Measurements from ENCODE around the gene PTPRN2.
A peak's percentile ranks its signal among the peaks of the same experiment; 100 is the strongest.
"Not testable (repeated sequence)": the region's sequence is repeated elsewhere in the genome, so short reads cannot be mapped to it uniquely, and the experiment has no call there.

Gene PTPRN2

DNA sequence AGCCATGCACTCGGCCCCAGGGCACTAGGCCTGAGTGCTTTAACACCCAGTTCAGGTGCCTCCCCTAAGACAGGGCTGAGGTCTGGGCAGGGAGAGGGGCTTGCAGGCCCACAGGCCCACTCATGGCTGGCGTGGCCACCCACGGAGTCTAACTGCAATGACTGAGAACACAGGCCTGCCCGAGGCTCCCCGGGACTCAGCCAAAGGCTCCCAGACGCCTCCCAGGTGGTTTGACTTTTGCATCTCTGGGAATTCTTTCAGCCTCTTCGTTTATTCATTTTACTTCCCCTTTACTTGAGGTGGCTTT, 37.3 kb downstream of the PTPRN2 start:
- DNase-seq = no peak

DNA sequence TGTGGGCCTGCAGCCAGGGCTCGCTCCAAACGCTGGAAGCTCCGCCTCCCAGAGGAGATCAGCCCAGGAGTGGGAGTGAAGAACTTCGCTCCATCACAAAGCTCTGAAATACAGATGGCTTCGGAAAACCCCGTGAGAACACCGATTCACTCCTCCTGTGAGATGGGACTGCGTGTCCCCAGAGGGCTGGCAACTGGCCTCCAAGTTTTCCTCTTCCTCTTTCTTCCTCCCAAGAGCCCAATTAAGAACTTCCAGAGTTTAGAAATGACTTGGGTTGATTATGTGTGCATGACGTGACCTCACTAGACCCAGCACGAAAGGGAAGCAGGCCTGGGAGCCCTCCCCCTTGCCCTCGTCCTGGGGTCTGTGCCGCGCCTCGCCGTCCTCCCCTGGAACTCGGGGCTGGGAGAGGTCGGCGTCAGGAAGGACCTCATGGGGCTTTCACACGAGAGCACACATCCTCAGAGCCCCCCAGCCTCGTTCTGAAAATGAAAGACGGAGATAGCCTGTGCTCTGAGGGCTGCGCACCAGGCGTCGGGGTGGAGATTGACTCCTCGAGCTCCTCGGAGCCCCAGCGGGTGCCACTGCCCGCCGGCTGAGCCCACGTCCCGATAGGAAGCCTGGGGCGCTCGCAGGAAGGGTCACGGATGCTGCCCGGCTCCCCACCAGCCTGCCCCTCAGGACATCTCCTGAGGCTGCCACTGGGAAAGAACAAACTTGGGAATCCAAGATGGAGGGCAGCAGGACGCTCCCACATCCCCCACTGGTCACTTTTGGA, 37.8 kb downstream of the PTPRN2 start:
- no peak for DNase-seq

DNA sequence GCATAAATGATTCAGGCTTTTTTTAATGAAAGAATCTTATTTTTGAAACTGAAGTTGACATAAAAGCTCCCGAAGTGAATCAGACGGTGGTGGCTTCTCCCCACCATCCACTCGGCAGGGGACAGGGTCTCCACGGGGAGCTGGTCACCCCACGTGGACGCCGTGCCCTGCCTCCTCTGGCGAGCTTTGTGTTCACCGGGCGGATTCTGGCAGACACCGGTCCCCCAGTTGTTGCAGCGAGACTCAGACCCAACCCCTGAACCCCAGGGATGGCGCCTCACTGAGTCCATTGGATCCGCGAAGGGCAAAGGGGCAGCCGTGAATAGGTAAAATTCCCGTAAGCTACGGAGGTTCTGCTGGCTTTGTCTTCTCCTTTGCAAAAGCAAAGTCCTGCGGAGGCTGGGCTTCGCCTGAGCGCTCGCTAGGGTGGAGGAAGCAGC, 38.4 kb downstream of the PTPRN2 start:
- no peak for DNase-seq

DNA sequence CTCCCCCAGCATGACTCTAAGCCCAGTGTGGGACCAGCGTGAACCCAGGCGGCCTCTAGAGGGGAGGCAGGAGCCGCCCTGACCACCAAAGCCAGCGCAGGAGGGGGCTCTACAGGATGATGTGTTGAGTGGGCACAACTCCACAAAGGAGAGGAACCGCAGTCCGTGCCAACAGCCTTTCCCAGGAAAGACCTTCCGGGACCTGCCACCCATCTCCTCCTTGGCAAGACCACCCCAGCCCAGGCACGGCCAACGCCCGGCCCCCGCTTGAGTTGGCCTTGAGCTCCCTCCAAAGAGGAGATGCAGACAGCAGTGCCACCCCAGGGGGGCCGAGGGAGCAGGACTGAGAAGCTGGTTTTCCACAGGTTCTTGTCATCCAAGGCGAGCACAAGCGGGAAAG, 38.9 kb downstream of the PTPRN2 start:
- DNase-seq = no peak

DNA sequence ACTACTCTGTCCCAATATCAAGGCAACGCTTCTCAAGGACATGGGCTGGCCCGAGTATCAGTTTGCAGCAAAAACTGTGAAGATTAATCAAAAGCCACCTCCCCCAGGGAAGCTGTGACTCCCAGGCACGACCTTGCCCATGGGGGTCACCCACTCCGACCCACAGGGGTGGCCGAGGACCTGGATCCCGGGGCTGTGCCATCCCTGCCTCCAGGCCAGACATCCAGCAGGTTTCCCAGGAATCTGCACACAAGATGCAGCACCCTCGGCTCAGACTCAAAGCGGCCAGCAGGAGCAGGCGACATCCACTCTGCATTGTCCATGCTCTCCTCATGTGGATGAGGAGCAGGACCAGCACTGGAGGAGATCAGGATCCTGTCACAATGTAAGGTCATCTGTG, 39.8 kb downstream of the PTPRN2 start:
- DNase-seq = no peak

DNA sequence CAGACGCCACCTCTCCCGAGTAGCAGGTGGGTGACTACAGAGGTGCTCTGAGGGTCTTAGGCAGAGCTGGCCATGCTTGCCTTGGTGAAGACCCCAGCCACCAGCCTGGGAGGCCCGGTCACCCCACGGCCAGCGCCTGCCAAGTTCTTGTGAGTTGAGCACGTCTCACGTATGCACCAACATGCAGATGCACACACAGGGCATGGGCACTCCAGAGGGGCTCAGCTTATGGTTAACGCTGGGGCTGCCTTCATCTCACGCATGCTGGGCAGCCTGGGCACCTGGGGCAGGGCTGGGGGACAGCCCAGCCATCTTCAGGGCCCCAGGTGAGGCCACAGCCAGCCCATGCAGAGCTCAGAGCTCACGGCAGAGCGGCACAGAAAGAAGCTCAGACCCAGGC, 41.0 kb downstream of the PTPRN2 start:
- DNase-seq = no peak

DNA sequence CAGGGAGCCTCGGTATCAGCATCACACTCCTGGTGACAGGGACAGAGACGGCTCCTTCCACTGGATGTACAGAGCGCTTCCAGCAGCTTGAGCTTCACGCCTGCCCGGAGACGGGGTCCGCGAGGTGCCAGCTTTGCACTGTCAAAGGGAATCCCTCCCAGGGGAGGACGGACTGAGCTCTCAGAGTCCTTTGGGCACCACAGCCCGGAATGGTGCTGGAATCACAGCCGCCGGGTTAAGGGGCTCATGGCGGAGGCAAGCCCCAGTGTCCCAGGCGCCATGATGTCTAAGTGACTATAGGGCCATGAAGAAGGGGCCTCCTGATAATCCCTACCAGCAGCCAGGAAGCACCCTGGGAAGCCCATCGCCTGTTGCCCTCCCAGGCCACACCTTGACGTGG, 41.4 kb downstream of the PTPRN2 start:
- DNase-seq = no peak

DNA sequence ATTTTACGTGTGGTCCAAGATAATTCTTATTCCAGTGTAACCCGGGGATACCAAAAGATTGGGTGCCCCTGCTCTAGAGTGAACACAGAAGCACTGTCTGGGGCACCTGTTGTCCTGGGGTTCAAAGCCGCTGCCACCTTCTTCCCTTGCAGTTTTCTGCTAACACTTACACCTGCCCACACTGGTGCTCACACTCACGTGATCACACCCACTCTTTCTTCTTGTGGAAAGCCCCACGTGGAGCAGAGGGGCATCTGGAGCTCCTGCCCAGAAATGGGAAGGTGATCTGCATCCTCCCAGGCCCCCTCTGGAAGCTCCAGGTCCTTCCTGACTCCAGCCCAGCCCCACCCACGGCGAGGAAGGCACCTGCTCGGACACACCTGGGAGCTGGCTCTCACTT, 42.9 kb downstream of the PTPRN2 start:
- no peak for DNase-seq

DNA sequence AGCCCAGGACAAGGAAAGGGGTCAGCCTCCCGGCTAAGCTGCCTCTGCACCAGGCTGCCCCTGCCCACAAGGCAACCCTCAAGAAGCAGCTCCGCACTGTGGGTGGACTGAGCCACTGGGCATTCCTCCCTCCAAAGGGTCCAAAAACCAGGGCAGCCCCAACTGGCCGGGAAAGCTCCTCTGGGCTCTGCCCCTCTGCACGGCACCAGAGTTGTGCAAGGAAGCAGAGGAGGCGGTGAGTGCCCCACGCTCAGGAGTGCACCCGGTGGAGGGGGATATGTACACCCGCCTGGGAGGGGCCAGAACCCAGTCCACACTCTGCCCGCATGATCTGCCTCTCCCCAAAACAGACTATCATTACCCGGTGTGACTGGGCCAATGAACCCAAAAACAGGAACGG, 43.8 kb downstream of the PTPRN2 start:
- no peak for DNase-seq

DNA sequence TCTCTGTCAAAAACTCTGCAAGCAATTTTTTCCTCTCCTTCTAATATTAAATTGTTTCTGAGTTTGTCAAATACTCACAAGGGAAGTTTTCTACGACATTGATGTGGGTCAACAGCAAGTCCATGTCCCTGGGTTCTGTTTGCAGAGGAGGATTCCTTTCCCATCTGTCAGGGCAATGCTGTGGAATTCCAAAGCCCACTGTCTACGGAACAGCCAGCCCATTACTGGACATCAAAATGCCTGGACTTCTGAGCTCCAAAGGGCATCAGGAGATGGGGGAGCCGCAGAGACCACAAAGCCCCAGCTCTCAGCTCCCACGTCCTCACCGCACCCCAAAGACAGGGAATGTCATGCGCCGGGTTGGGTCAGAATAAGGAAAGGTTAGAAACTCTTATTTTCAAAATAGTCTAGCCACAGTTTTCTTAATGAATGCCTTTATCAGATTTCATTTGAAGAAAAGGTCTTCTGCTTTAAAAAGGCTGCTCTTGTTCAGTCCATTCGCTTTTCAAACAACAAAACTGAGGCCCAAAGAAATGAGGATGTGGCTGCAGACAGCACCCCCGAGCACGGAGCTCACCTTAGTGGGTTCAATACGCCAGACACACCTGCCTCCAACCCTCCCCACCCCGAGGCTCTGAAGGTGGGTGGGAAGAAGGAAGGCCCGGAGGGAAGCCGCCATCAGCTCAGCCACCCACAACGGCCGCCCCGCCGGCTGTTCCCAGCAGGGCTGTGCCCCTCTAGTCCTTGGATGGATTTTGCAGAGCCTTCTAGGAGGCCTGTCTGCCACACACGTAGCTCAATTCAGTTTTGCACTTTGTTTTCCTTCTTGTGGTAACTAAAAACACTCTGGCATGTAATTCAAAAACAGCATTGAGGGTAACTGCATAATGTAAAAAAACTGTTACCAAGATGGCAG, 44.7 kb downstream of the PTPRN2 start:
- DNase-seq = no peak

DNA sequence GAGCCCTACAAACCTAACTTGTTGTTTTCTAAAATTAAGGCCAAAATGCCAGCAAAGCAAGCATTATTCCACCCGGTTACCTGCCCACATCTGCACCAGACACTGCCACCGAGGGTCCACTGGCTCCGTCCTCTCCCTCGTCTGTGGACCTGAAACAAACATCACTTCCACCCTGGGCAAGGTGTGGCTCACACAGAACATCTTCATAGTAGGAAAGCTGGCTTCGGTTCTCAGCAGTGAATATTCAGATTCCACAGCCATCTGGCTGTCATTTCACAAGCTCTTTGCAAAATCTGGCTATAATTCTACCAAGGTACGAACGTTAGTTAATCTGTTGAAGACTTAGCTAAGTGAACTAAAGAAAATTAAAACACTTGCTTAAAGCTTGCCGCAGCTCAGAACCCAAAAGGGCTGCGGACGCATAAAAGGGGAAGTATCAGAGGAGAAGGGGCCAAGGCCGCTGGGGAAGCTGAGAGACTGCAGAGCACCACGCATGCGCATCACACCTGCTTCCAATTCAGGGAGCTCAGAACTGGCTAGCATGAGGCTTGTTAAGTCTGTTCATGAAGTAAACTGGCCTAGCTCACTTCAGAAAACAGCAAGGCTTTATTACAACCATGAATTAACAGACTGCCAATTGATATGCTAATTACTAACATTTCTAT, 46.1 kb downstream of the PTPRN2 start:
- DNase-seq = peak; percentile 60 to 76

DNA sequence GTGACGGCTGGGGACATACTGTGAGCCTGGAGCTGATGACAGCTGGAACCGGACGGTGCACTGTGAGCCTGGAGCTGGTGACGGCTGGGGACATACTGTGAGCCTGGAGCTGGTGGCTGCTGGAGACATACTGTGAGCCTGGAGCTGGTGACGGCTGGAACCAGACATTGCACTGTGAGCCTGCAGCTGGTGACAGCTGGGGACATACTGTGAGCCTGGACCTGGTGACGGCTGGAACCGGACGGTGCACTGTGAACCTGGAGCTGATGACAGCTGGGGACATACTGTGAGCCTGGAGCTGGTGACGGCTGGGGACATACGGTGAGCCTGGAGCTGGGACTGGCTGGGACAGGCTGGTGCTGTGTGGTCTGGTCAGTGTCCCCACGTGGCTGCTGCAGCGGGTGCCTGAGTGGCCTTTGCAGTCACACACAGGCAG, 47.9 kb downstream of the PTPRN2 start:
- DNase-seq = no peak

DNA sequence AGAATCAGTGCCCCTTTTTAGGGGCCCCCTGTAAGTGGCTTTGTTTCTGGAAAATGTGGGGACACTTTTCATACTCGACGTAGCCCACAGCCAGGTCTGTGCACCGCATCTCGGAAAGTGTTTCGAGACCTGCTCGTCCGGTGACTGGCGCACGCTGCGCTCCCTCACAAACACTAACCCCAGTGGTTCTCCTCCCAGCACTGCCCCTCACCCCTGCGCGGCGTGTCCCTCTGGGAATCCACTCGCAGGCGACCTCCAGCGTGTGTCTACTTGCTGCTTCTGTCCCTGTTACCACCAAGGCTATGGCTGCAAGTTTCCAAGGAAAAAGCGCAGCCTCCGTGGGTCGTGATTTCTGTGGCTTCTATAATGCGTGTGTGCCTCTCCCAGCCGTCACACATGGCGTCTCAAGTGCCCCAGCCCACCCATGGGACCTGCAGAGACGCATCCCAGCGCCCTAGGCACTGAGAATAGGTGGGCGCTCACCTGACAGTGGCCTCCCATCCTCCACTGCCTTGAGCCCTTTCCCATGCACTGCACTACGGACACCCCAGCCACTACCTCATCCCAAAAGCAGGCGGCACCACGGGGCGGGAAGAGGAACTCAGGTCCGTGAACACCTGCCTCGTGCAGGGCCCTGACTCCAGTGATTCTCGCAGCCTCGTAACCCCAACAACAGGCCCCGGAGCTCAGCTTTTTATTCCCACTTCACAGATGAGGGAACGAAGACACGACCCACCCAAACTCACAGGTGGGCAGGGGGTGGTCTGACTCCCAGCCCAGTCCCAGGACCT, 49.3 kb downstream of the PTPRN2 start:
- no peak for DNase-seq

DNA sequence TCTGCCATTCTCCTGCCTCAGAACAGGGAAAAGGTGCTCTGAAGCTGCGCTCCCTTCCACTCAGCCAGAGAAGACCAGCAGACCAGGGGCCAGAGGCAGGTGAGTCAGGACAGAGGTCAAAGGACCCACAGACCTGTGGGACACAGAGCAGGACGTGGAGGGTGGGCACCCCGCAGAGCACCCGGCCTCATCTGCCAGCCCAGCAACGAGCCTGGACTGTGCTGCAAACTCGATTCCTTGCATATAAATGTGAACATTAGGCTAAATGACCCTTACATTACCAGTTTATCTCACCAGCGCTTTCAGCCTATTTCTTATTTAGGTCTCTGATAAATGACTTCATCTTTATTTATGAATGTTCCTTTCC, 50.1 kb downstream of the PTPRN2 start:
- no peak for DNase-seq

DNA sequence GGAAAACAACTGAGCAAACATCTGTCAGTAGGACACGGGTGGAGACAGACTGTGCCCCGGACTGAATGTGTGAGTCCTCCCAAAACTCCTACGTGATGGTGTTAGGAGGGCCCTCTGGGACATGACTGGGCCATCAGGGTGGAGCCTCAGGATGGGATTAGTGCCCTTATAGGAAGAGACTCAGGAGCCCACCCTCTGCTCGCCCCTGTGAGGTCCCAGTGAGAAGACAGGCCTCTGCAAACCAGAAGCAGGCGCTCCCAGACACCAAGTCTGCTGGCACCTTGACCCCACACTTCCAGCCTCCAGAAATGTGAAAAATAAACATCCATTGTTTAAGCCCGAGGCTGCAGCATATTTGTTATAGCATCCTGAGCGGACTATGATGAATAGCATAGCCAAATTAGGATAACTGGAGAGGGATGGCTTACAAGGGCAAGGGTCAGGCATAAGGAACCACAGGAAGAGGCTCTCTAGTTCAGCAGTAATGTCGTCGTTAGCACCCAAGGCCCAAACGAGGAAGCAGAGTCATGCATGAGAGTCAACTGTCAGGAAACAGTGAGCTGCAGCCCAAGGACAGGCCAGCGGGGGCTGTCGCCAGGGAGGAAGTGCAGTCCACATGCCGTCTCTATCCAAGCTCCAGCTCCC, 50.6 kb downstream of the PTPRN2 start:
- peak; percentile 37 to 63 for DNase-seq

DNA sequence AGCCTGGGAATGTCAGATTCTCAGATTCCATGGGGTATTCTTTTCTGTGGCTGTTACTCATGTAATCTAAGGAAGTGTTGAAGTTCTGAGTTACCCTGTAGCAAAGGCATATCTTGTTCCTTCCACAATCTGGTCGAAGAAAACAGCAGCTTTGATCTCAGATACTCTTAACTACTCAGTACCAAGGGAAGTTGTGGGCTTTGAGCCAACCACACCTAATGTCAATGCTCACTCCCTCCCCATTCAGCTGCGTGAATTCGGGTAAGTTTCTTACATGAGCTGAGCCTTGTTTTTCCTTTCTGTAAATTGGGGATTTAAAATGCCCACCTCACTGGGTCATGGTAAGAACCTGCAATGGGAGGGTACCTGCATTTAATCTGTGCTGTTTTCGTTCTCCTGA, 52.5 kb downstream of the PTPRN2 start:
- DNase-seq = no peak

DNA sequence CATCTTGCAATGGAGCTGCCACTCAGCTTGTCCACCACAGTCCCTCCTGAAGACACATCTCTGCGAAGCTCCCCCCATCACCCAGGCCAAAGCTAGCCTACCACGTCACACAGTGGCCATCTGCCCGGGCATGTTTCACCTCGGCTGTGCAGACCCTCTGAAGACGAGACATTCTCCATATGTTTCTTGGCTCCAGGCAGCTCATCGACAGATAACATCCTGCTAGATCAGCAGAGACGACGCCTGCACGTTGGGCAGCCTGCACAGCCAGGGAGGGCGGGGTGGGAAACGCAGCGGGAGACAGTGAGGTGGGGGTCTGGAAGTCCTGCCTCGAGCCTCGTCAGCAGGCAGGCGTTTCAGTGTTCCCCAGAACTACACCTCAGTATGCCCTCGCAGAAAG, 53.0 kb downstream of the PTPRN2 start:
- DNase-seq = no peak

DNA sequence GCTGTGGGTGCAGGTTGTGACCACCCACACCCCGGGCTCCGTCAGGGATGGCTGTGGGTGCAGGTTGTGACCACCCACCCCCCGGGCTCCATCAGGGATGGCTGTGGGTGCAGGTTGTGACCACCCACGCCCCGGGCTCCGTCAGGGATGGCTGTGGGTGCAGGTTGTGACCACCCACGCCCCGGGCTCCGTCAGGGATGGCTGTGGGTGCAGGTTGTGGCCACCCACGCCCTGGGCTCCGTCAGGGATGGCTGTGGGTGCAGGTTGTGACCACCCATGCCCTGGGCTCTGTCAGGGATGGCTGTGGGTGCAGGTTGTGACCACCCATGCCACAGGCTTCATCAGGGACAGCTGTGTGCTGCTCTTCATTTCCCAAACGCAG, 53.5 kb downstream of the PTPRN2 start:
- not testable (repeated sequence) for DNase-seq

DNA sequence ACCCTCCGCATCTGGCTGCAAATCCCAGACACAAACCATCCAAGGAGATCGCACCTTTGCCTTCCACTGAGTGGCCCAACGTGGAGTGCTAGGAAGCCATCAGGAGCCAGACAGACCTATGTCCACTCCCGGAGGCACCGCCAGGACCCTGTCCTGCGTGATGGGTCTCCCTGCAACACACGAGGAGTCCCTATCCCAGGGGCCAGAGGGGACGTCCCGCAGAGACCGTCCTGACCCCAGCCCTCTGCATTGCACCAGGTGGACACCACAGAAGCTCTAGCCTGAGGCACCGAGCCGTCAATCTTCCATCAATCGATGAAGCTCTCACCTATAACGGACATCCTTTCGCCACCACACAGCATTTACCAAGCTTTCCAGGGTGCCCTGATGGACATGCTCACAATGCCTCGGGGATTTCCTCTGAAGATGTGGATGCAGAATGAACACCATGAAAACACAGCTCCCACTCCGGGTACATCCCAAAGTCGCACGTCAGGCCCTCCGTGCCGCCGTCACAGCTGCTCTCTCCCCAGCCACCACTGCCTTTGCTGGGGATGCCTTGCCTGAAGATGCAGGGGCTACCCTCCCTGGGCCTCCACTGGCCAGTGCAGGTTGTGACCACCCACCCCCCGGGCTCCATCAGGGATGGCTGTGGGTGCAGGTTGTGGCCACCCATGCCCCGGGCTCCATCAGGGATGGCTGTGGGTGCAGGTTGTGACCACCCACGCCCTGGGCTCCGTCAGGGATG, 54.1 kb downstream of the PTPRN2 start:
- no peak for DNase-seq

DNA sequence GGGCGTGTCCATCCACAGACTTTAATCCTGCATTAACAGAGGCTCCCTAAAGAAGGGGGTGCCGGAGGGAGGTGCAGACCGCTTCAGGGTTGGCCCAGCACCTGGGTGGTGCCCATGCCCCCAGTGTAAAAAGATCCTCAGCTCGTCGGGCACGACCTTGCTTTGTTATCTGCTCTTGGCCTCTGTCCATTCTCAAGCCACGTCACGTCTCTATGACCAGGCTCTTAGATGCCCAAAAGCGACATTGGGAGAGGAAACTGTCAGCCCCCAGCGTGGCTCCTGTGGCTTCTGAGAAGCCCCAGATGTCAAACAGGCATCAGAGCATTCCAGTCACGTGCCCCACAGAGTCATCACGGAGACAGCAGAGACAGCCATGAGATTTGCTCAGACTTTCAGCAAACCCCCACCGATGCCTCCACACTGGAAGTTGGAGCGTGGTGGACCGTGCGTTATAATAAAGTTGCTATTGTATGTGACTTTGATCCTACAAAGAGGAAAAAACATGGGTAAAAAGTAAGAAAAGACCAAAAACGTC, 55.5 kb downstream of the PTPRN2 start:
- no peak for DNase-seq

DNA sequence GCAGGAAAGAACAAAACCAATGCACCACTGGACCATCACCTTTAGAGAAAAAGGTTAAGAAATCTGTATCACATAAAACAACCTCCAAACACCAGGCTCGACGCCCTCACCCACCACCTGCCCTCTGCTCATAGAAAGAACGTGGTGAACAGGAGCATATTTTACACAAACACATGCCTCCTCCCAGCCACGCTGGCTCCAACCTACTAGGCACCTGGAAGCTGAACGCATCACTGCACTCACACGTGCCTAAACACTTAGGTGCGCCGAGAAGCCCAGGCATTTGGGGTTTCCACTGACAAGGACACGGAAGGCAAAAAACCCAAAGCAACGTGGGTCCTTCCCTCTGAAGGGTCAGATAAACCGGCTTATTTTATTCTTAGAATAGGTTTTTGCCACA, 56.0 kb downstream of the PTPRN2 start:
- DNase-seq = no peak

Data from inflammatory macrophage (primary cell).